ENCODE measurements around the gene MAP3K3.

GRCh38 chr17:63644846-63645245 is 22.6 kb downstream of the MAP3K3 start:
- TF ChIP-seq POLR2A (IDR thresholded peaks at IDR 0.05; ENCODE audit: low read depth, low read length) (no peak), POLR2AphosphoS5 (IDR thresholded peaks at IDR 0.05; ENCODE audit: low read depth, low read length) (no peak), TAF1 (IDR thresholded peaks at IDR 0.05; ENCODE audit: borderline replicate concordance, low read depth, low read length) (no peak)
